GM18907 (cell line): ENCODE measurements around the gene TAS1R2.
"Not testable (repeated sequence)": the region's sequence is repeated elsewhere in the genome, so short reads cannot be mapped to it uniquely, and the experiment has no call there.

Experiments used
- ATAC-seq: cut with Tn5 transposase; IDR thresholded peaks from one replicate; pipeline ENCODE4 v1.9.1; 2021; ENCODE audit warnings: mild to moderate bottlenecking, moderate library complexity; ENCODE audit not compliant: unreplicated experiment

TAS1R2 gene

DNA sequence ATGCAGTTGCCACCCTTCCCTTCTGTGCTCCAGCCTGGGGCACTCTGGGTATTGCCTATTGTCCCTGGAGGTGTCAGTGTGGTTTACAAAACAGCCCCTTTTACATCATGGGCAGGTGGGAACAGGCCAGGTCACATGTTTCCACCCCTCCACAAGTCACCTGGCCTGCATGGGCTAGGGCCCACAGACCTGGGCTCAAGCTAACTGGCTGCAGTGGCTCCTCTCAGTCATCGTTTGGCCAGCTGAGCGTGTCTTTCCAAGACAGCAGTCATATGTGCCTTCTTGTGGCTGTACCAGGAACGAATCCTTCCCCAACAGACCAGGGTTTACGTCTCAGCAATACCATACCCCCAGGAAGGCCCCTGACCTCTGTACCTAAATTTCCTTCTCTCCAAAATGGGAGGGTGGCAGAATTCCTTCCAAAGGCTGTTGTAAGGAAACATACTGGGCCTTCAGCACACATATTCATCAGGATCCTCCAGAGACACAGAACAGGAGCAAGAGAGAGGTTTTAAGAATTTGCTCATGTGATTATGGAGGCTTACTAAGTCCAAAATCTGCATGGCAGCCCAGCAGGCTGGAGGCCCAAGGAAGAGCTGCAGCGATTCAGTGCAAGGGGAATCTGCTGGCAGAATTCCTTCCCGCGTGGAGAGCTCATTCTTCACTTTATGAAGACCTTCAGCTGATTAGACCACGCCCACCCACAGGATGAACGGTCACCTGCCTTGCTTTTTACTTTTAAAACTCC lies 10.6 kb upstream of the TAS1R2 start:
- no peak for ATAC-seq

DNA sequence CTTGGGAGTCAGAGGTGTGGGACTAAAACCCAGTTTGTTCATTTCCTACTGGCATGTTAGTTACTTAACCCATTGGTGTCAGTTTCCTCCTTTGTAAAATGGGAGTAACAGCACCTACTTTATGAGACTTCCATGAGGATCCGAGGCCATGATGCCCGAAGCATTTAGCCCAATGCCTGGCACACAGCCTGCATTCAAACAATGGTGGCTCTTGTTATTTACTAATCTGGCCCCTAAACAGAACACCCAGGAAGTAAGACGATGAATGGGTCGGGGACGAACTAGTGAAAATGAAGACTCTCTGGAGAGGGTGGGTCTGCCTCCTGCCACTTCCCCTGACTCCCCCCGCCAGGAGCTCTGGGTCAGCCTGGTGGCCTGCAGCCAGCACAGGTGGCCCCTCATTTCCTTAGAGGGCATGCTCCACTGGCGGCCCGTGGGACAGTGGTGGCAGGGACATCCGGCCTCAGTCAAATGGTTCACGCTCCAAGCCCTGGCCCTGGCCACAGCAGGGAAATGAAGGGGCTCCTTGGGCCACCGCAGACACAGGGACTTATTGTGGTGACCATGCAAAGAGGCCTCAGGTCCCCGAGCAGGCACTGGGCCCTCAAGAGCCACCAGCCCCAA lies 9.5 kb upstream of the TAS1R2 start:
- ATAC-seq, result no peak

DNA sequence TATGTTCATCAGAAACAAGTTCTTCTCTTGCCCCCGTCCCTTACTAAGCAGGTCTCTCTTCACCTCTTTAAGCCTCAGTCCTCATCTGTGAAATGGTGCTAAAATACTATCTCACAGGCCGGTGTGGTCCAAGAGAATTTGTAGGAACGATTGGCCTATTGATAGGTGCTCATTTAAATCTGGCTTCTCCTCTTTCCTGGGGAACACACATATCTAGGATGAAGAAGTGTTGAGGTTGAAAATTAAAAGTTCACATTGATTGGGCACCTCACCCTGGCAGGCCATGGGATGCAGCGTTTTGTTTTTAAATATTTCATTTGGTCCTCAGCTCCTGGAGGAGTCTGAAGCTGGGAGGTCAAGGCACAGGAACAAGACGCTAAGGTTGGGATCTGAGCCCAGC lies 8.9 kb upstream of the TAS1R2 start:
- ATAC-seq, result no peak

DNA sequence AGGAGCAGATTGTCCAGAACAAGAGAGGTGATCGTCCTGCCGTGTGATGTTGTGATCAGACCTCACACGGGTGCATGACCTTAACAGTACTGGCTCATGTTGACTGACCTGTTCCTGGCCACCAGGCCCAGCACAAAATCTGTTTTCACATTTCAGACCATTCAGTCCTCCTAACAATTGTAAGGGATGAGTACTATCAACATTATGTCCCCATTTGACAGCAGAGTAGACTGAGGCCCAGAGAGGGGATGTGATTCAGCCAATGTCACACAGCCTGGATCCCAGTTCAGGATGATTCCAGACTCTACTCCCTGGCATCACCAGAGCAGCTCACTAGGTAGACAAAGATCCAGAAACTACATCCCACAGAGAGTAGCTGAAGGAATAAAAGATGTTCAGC lies 7.4 kb upstream of the TAS1R2 start:
- no peak for ATAC-seq

DNA sequence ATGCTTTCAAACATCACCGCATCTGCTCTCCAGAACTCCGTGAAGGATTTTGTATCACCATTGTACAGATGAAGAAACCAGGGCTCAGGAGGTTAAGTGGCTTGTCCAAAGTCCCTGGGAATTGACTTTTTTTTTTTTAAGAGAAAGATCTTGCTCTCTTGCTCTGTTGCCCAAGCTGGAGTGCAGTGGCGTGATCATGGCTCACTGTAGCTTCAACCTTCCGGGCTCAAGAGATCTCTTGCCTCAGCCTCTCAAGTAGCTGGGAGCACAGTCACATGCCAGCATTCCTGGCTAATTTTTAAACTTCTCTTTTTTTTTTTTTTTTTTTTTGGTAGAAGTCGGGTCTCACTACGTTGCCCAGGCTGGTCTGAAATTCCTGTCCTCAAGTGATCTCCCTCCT lies 6.9 kb upstream of the TAS1R2 start:
- ATAC-seq, result no peak

DNA sequence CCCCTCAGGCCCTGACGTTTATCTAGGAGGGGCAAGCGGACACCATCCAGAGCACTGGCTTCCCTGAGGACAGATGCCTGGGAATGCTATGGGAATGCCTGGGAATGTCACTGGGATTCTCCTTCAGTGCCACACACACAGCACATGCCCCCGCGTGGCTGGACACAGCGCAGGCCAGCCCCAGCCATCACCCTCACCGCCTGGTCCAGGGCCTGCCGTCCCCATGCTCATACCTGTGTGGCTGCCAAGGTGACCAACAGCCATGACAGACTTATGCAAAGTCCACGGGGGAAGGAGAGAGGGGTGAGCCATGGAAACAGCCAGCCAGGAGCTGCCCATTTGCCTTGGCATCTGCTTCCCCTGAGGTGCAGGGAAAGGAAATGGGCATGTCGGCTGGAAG lies 5.7 kb upstream of the TAS1R2 start:
- no peak for ATAC-seq

DNA sequence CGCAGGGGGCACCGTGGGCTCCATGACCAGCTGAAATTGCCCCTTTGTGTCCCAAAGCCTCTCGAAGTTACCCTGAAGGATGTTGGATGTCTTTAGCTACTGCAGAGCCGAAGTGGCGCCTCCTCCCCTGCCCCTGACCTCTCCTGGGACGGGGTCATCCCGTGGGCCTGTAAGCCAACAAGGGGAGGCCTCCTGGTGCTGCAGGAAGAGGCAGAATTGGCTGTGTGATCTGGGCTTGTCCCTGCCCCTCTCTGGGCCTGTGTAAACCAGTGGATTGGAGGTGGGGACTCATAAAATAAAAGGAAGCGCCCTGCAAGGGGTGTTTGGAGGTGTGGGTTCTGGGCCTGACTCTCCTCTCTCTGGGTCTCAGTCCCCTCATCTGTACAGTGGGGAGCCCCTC lies 2.1 kb upstream of the TAS1R2 start:
- ATAC-seq, result no peak

DNA sequence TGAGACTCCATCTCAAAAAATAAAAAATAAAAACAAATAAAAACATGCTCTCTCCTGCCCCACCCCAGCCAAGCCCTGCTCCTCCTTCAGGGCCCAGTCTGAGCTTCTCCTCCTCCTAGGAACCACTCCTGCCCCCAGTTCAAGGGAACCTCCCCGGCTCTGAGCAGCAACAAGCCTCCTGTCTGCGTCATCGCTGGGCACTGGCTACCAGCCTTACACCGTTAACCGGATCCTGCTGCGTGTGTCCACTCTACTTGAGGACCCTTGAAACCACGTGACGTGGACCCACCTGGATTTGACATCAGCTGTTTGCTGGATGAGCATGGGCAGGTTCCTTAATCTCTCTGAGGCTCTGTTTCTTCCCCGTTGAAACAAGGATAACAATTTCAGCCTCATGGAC lies 1.6 kb upstream of the TAS1R2 start:
- no peak for ATAC-seq

DNA sequence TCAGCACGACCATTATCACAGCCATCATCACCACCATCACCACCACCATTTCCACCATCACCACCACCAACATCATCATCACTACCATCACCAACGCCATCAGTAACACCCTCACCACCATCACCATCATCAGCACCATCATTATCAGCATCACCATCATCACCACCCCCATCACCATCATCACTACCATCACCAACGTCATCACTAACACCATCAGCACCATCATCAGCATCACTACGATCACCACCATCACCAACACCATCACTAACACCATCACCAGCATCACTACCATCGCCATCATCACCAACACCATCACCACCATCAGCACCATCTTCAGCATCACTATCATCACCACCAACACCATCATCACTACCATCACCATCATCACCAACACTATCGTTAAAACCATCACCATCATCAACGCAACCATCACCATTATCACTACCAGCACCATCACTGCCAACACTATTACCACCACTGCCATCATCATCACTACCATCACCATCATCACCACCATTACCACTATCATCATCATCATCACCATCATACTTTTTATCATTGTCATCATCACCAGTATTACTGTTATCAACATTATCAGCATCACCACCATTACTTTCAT lies 1.3 kb downstream of the TAS1R2 start:
- no peak for ATAC-seq

DNA sequence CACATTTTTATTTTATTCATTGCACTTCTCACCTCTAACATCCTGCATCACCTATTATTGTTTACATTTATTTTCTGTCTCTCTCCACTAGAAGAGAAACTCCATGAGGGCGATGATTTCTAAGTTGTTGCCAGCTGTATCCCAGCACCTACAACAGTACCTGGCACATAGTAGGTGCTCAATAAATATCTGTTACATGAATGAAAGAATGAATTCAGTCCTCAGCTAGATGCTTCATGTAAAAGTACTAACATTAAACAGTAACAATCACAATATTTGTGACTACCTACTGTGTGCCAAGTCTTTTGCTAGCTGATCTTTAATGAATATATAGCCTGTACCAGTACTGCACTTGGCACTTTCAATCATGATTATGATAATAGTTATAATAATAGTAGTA lies 3.0 kb downstream of the TAS1R2 start:
- no peak for ATAC-seq

DNA sequence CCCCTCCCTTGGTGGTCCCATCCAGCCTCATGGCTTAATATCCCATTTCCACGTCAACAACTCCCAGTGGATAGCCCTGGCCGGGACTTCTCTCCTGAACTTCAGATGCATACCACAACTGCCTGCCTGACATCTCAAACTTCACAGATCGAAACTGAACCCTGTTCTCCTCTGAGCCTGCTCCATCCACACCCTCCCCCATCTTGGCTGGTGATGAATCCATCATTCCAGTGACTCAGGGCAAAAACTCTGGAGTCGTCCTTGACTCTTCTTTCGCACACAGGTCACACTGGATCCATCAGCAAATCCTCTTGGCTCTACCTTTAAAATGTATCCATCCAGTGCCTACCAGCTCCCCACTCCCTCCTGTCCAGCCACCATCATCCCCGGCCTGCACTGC lies 3.9 kb downstream of the TAS1R2 start:
- ATAC-seq, result no peak

DNA sequence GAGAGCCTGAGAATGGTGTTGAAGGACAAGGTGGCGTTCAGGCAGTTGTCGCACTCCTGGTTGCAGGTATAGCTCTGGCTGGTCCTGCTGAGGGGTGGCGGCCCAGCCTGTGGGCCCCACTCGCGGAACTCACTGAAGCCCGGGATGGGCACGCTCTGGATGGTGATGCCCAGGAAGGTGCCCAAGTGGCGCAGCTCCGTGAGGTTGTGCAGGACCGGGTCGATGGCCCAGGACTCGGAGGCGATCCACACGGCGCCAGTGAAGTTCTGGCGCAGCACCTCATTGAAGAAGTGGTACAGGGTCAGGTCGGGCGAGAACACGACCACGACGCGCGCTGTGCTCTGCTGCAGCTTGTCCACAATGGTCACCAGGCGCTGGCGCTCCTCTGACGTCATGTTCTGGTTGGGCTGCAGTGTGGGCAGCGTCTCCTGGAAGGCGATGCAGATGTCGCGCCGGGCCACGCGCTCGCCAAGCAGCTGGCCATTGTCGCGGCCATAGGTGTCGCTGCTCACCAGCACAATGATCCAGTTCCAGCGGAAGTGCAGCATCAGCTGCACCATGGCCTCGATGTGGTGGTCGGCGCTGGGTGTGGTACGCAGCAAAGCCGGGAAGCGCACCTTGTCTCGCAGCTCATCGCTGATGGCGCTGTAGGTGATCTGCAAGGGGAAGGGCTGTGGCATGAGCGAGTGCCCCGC lies 5.0 kb downstream of the TAS1R2 start:
- no peak for ATAC-seq

DNA sequence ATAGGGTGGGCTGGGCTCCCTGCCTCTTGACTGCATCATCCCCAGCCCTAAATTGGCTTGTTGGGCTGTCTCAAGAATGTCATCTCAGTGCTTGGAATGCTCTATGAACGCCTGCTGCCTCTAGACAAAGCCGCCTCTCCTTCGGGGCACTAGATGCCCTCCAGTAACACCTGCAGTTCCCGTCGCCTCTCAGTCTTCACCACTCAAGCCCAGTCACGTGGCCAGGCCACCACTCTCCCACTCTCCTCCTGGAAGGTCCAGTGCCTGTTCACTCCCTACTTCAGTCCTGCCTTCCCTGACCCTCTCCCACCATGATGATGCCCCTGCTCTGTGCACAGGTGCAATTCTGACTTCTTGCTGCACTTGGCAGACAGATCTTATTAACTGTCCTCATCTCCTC lies 7.0 kb downstream of the TAS1R2 start:
- no peak for ATAC-seq

DNA sequence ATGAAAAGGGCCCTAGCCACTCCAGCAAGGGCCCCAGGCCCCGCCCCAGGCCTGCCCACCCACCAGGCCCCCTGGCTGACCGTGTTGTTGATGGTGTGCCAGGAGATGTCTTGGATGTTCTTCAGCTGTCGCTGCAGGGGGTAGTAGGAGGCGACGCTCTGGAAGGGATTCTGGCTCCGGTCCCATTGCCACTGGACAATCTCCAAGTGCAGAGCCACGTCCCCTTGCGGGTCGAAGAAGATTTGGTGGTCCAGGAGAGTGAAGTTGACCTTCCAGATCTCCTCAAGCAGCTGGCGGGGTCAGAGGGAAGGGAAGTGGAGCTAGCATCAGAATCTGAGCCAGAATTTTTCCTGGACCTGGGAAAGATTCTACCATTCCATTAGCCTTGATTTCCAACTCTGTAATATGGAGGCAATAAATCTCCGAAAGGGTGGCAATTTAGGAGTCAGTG lies 10.2 kb downstream of the TAS1R2 start:
- ATAC-seq, result no peak

DNA sequence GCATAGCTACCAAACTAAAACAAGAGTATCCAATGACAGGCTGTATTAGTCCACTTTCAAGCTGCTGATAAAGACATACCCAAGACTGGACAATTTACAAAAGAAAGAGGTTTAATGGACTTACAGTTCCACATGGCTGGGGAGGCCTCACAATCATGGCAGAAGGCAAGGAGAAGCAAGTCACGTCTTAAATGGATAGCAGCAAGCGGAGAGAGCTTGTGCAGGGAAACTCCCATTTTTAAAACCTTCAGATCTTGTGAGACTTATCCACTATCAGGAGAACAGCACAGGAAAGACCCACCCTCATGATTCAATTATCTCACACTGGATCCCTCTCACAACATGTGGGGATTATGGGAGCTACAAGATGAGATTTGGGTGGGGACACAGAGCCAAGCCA lies 11.7 kb downstream of the TAS1R2 start:
- ATAC-seq, result not testable (repeated sequence)

DNA sequence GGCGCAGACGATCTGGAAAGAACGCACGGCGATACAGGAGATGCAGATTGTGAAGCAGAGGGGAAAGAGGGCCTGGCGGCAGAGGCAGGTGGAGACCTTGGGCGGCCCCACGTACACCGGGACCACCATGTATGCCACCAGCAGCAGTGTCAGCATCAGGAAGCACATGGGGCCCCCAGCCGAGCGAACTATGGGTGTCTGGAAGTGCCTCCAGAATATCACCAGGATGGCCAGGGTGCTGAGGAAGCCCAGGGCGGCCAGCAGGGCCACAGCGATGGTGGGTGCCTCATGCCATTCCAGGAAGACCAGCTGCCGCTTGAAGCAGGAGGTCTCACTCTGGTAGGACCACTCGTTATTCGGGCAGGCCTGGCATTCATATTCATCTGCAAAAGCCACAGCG lies 19.3 kb downstream of the TAS1R2 start:
- no peak for ATAC-seq

DNA sequence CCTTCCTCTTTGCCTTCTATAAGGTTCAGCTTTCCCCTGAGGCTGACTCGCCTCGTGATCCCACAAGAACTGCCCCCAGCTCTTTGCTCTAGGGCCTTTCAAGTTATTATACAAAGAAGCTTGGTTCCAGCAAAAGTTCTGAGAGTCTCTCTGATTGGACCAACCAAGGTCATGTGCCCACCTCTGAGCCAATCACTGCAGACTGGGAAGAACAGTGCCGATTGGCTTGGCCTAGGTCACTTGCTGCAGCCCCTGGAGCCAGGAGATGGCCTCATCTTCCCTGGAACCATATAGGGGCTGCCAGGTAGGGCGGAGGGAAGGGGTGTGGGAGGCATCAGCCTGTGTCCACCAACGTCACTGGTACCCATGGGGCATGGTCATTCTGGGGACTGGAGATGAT lies 22.8 kb downstream of the TAS1R2 start:
- ATAC-seq, result no peak

DNA sequence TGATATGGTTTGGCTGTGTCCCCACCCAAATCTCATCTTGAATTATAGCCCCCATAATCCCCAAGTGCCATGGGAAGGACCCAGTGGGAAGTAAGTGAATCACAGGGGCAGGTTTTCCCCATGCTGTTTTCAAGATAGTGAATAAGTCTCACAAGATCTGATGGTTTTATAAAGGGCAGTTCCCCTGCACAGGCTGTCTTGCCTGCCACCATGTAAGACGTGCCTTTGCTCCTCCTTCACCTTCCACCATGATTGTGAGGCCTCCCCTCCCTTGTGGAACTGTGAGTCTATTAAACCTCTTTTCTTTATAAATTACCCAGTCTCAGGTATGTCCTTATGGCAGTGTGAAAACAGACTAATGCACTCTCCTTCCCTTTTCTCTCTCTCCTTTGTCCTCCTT lies 27.1 kb downstream of the TAS1R2 start:
- not testable (repeated sequence) for ATAC-seq

DNA sequence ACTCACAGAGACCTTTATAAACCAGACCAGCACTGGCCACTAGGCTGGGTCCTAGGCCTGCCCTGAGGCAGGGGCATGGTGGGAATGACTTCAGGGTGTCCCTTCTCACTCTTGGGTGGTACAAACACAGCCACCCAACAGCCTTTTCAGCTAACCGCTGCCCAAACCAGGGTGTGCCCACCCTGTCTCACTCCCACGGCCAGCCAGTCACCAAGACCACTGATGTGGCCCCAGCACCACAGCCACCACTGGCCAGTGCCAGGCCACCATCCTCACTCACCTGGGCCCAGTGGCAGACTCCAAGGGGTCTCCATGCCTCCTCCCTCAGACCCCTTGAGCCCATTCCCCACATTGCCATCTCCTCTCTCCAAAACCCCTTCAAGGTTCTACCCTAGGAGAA lies 27.8 kb downstream of the TAS1R2 start:
- no peak for ATAC-seq

DNA sequence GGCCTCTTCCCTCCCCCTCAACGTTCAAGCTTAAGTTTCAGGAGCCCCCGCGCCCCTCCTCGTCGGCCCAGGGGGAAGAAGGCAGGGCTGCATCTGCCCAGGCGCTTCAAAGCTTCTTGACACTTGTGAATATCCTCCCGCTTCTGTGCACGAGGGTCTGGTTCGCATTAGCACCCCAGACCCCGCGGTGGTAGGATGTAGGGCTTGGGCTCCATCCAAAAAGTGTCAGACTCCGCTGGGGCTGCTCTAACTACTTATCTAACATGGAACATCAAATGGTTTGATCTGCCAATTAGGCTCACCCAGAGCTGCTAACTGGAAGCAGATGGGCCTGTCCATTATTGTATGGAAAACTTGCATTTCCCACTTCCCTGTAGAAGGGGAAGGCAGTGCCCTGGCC lies 28.9 kb downstream of the TAS1R2 start:
- no peak for ATAC-seq

DNA sequence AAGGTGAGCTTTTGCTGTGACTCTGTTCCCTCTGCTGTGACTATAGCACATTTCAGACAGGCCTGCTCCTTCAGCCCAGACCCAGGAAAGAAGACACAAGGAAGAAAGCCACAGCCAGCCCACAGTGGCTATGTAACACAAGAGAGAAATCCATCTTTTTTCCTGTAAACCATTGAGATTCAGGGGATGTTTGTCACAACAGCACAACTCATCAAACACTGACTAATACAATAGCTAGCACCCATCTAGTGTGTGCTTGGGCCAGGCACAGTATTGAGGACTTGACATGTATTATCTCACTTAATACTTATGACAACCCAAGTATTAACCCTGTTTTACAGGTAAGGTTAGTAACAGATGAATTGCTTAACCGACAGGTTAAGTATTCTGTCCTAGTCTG lies 29.8 kb downstream of the TAS1R2 start:
- no peak for ATAC-seq

DNA sequence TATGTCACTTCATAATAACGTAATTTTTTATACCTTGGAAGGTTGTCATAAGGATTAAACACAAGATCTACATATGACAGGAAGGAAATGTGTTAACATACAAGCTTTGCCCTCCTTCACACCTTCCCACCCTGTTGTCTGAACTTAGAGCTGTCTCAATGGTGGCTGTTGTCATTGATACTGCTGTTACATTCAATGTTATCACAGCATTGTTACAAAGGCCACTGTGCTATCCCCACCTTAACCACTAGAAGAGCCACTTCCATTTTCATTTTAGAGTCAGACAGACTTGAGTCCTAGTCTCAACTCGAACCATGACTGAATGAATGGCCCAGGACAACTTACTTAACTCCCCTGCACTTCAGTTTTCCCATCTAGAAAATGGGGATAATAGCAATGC lies 31.2 kb downstream of the TAS1R2 start:
- no peak for ATAC-seq
